ENCODE measurements around the gene BUB3.

The BUB3 gene

DNA sequence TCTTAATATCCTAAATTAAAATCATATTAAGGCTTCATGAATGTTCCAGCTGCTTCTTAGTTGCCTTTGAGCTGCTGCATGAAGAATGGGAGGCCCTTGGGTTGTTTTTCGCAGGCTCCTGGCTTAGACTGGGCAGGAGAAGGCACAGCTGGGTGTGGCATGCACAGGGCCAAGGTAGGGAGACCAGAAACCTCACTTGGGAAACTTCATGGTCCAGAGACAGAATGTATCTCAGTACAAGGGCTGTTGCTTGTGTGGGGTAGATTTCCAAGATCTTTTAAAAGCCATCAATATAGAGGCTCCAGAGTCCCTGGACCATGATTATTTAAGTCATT is 49.9 kb downstream of the BUB3 start:
- DNase-seq (no peak), ATAC-seq (no peak)

DNA sequence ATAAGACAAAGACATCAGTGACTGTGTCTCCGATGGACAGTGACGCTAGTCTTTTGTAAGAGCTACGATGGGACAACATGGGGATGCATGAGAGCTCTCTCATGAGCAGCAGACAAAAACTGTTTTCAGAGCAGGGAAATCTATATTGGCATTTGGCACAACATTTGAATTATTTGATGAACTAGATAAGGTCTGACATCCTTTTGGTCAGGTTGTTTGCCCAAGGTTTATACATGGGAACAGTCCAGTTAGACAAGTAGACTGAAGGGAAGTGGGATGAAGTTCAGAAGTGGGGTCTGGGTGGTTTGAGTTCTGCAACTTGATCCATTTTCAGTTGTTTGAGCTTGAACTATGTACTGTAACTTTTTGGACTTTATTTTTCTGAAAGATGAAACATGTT is 50.8 kb downstream of the BUB3 start:
- no peak for DNase-seq
- no peak for ATAC-seq

DNA sequence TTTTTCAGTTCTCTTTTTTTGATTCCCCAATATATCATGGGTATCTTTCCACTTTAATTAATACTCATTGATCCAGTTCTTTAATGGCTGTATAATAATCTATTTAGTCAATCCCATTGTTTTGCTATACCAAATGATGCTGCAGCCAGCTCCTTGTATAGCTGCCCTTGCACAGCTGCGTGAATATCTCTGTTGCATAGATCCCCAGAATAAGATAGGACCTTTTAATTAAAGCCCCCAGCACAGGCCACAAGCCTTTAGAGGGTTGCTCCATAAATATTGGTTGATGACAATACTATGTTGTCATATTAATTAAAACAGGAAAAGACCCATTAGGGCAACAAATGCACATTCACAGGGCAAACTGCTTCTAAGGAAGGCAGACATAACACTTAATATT is 57.9 kb downstream of the BUB3 start:
- no peak for DNase-seq
- ATAC-seq, result no peak

DNA sequence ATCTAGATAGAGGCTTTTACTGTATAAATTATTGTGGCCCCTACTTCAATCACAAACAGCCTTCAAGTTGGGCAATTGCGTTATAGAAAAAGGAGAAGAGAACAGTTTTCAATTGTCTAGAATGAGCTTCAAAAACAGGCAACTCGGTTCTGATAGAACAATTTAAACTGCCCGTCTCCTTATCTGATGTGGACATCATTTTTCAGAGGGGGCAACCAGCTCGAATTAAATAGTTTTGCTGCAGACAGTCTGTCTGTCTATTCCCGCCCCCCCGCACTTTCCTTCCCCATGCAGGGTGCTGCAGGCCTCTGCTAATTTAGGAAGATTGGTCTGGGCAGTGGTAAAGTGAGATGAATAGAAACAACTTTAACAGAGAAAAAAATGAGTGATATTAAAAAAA is 58.4 kb downstream of the BUB3 start:
- DNase-seq, result no peak
- no peak for ATAC-seq

DNA sequence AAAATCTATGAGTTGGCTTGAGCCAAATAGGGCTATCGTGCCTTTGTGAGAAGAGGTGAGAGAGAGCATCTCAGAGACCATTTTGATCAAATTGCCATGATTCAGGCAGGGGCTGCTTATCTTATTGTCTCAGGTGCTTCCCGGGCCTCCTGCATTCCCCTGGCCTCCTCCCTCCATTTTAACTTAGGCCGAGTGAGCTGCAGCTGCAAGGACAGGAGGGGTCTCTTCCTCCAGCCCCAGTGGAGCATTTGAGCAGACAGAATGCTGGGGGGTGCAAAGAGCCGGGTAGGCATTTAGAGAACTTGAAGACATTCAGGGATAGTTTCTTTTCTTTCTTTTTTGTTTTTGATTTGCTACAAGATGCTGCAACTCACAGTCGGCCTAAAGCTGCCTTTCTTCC is 59.0 kb downstream of the BUB3 start:
- DNase-seq (no peak), ATAC-seq (no peak)

All from stimulated activated naive CD8-positive, alpha-beta T cell treated with anti-CD3 and anti-CD28 coated beads, Interleukin-15, Interleukin-2, amounts not matched to agents 100 U/mL and 50 U/mL, for 24 hours (primary cell).